IPS-NIHi11 (cell line): ENCODE data around the gene GPR6.

Experiments used
- DNase-seq: peaks from one replicate; pipeline ENCODE4 v3.0.0; 2012; ENCODE audit warnings: mixed read lengths, low spot score

GPR6 gene

GRCh38 chr6:109998159-109998785 lies 20.2 kb downstream of the GPR6 start:
- DNase-seq: peak; percentile 60

- DNase-seq: no peak
Observed at GRCh38 chr6:109999740-110000139, 21.6 kb downstream of the GPR6 start.

- no peak for DNase-seq
Observed at GRCh38 chr6:110002676-110003075, 24.6 kb downstream of the GPR6 start.

GRCh38 chr6:110013386-110013785 lies 35.3 kb downstream of the GPR6 start:
- DNase-seq: no peak

GRCh38 chr6:110015206-110015605 lies 37.1 kb downstream of the GPR6 start:
- no peak for DNase-seq

- DNase-seq: no peak
Observed at GRCh38 chr6:110017306-110017705, 39.2 kb downstream of the GPR6 start.

- DNase-seq: no peak
Observed at GRCh38 chr6:110017946-110018345, 39.8 kb downstream of the GPR6 start.

GRCh38 chr6:110018486-110018885 lies 40.4 kb downstream of the GPR6 start:
- no peak for DNase-seq

GRCh38 chr6:110020888-110021287 lies 42.8 kb downstream of the GPR6 start:
- no peak for DNase-seq

- no peak for DNase-seq
Observed at GRCh38 chr6:110029144-110029543, 51.0 kb downstream of the GPR6 start.
